PFSK-1 (cell line): ENCODE results near the gene F7.

Experiments used
- POLR2AphosphoS5 ChIP-seq: IDR thresholded peaks from 2 replicates; pipeline ENCODE4 v1.6.1; 2012; ENCODE audit warnings: low read depth, mild to moderate bottlenecking, control low read depth, low read length, moderate library complexity
- SIN3A ChIP-seq: IDR thresholded peaks from 2 replicates; pipeline ENCODE4 v1.6.1; 2012; ENCODE audit warnings: mild to moderate bottlenecking, low read length, moderate library complexity, borderline replicate concordance; ENCODE audit not compliant: insufficient read depth

DNA sequence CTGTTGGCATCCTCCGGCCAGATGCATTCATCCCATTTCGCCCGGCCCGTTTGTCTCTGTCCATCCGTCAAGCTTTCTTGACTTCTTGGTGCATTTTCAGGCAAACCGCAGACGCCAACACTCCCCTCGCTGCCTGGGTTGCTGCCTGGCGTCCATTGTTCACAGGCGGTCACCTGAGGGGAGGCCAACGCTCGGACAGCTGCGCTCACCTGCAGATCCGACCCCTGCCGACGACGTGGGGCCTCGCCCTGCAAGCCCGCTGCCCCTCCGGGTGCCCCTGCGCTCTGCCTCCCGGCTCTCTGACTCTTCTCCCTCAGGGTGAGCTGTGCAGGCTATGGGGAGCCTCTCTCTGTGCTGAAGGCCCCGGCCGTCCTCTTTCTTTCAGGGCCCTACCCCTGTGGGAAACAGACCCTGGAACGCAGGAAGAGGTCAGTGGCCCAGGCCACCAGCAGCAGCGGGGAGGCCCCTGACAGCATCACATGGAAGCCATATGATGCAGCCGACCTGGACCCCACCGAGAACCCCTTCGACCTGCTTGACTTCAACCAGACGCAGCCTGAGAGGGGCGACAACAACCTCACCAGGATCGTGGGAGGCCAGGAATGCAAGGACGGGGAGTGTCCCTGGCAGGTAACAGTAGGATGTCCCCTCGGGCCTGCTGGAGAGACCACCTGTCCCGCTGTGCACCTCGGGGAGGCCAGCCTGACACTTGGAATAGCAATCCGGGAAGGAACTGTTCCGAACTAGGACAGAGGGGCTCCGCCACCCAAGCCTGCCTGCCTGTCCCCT is 38.1 kb downstream of the F7 start:
- no peak for TF ChIP-seq SIN3A
- TF ChIP-seq POLR2AphosphoS5 = no peak
